ENCODE measurements around the gene STX8. TPM values are rescaled to one million over a fixed set of nuclear protein-coding genes. Genes with fewer than 3 reads are reported as not detected.
"Not testable (repeated sequence)": the region's sequence is repeated elsewhere in the genome, so short reads cannot be mapped to it uniquely, and the experiment has no call there.

Gene STX8
- total and polyA plus RNA-seq, 5 experiments from 2014 or later: 38.2 to 167 (median 114) TPM

- Mint-ChIP-seq H3K36me3 (peaks cover 12 to 23% (median 16%) of the 10 kb centered on the region in 3 donors), H3K4me1 (peaks cover 0 to 5% (median 2%) of the 10 kb centered on the region in 4 donors), H3K27me3 (no peaks in the 10 kb centered on the region), H3K27ac (no peak overlapping the region), H3K9me3 (peaks cover 0 to 13% (median 4%) of the 10 kb centered on the region in 9 donors), H3K4me3 (no peak overlapping the region)
- DNase-seq: peak in 1 of 10 donors; percentile 1
- ATAC-seq: no peak
- POLR2A ChIA-PET: no interaction called here
These were observed 172.9 kb downstream of the STX8 start for GRCh38 chr17:9402590-9403199.

GRCh38 chr17:9401434-9401833 lies 174.2 kb downstream of the STX8 start:
- POLR2A ChIA-PET: no interaction called here
- no peak overlapping the region for H3K27ac Mint-ChIP-seq
- ATAC-seq (no peak), DNase-seq (no peak)
- H3K27me3 Mint-ChIP-seq: no peaks in the 10 kb centered on the region
- H3K4me1 Mint-ChIP-seq: peaks cover 0 to 5% (median 2%) of the 10 kb centered on the region in 4 donors
- H3K4me3 Mint-ChIP-seq: no peak overlapping the region
- peaks cover 19 to 23% (median 20%) of the 10 kb centered on the region in 3 donors for H3K36me3 Mint-ChIP-seq
- peaks cover 0 to 13% (median 4%) of the 10 kb centered on the region in 9 donors for H3K9me3 Mint-ChIP-seq

- DNase-seq (no peak), ATAC-seq (no peak)
- peaks cover 26 to 33% (median 27%) of the 10 kb centered on the region in 3 donors for H3K36me3 Mint-ChIP-seq
- peaks cover 5 to 28% (median 19%) of the 10 kb centered on the region in 9 donors for H3K9me3 Mint-ChIP-seq
- H3K27me3 Mint-ChIP-seq: no peaks in the 10 kb centered on the region
- no peak overlapping the region for H3K27ac Mint-ChIP-seq
- POLR2A ChIA-PET: no interaction called here
- H3K4me3 Mint-ChIP-seq: no peak overlapping the region
- peaks cover 0 to 5% (median under 1%) of the 10 kb centered on the region in 4 donors for H3K4me1 Mint-ChIP-seq
These were observed 186.5 kb downstream of the STX8 start for GRCh38 chr17:9389111-9389527.

- no peak for ATAC-seq
- no peak overlapping the region for H3K27ac Mint-ChIP-seq
- no peak overlapping the region for H3K4me3 Mint-ChIP-seq
- H3K36me3 Mint-ChIP-seq: peaks cover 9 to 14% (median 10%) of the 10 kb centered on the region in 3 donors
- POLR2A ChIA-PET: no interaction called here
- no peak for DNase-seq
- peaks cover 0 to 5% (median under 1%) of the 10 kb centered on the region in 4 donors for H3K4me1 Mint-ChIP-seq
- peaks cover 0 to 3% (median 0%) of the 10 kb centered on the region in 9 donors for H3K9me3 Mint-ChIP-seq
- no peaks in the 10 kb centered on the region for H3K27me3 Mint-ChIP-seq
These were observed 189.2 kb downstream of the STX8 start for GRCh38 chr17:9386401-9386800.

GRCh38 chr17:9383826-9384225 lies 191.8 kb downstream of the STX8 start:
- ATAC-seq: no peak
- POLR2A ChIA-PET: no interaction called here

GRCh38 chr17:9382626-9383025 lies 193.0 kb downstream of the STX8 start:
- Mint-ChIP-seq H3K27ac (no peak overlapping the region), H3K36me3 (peaks cover 15 to 24% (median 24%) of the 10 kb centered on the region in 3 donors), H3K4me3 (no peak overlapping the region), H3K9me3 (no peaks in the 10 kb centered on the region), H3K4me1 (peaks cover 0 to 1% (median 0%) of the 10 kb centered on the region in 4 donors), H3K27me3 (no peaks in the 10 kb centered on the region)
- DNase-seq (no peak), ATAC-seq (no peak)
- POLR2A ChIA-PET: no interaction called here

More at GRCh38 chr17:9383826-9384225, 191.8 kb downstream of the STX8 start:
- H3K27ac Mint-ChIP-seq: no peak overlapping the region
- peaks cover 0 to 1% (median 0%) of the 10 kb centered on the region in 4 donors for H3K4me1 Mint-ChIP-seq
- no peak for DNase-seq
- H3K4me3 Mint-ChIP-seq: no peak overlapping the region
- H3K36me3 Mint-ChIP-seq: peaks cover 3 to 13% (median 12%) of the 10 kb centered on the region in 3 donors
- no peaks in the 10 kb centered on the region for H3K9me3 Mint-ChIP-seq
- no peaks in the 10 kb centered on the region for H3K27me3 Mint-ChIP-seq

GRCh38 chr17:9381068-9381467 lies 194.6 kb downstream of the STX8 start:
- DNase-seq (no peak), ATAC-seq (no peak)
- Mint-ChIP-seq H3K9me3 (no peaks in the 10 kb centered on the region), H3K4me1 (no peaks in the 10 kb centered on the region), H3K36me3 (peaks cover 29 to 39% (median 31%) of the 10 kb centered on the region in 3 donors), H3K4me3 (no peak overlapping the region), H3K27me3 (no peaks in the 10 kb centered on the region), H3K27ac (peak overlapping the region in 2 of 10 donors; percentile 27 to 38)
- POLR2A ChIA-PET: no interaction called here

GRCh38 chr17:9380361-9380760 lies 195.3 kb downstream of the STX8 start:
- no peak overlapping the region for H3K27ac Mint-ChIP-seq
- no peaks in the 10 kb centered on the region for H3K4me1 Mint-ChIP-seq
- POLR2A ChIA-PET: no interaction called here
- H3K4me3 Mint-ChIP-seq: no peak overlapping the region
- H3K9me3 Mint-ChIP-seq: no peaks in the 10 kb centered on the region
- no peaks in the 10 kb centered on the region for H3K27me3 Mint-ChIP-seq
- peaks cover 34 to 44% (median 34%) of the 10 kb centered on the region in 3 donors for H3K36me3 Mint-ChIP-seq
- DNase-seq: no peak
- ATAC-seq: no peak

GRCh38 chr17:9376177-9376576 lies 199.4 kb downstream of the STX8 start:
- H3K4me3 Mint-ChIP-seq, H3K27ac Mint-ChIP-seq, ATAC-seq, POLR2A ChIA-PET, H3K9me3 Mint-ChIP-seq, DNase-seq, H3K4me1 Mint-ChIP-seq, H3K27me3 Mint-ChIP-seq: not testable (repeated sequence)
- H3K36me3 Mint-ChIP-seq: peaks cover 21 to 41% (median 32%) of the 10 kb centered on the region in 3 donors

- no peak overlapping the region for H3K27ac Mint-ChIP-seq
- H3K36me3 Mint-ChIP-seq: peaks cover 3 to 13% (median 7%) of the 10 kb centered on the region in 3 donors
- H3K4me1 Mint-ChIP-seq: peaks cover 0 to 6% (median 1%) of the 10 kb centered on the region in 4 donors
- H3K4me3 Mint-ChIP-seq: no peak overlapping the region
- DNase-seq (no peak), ATAC-seq (no peak)
- no peaks in the 10 kb centered on the region for H3K27me3 Mint-ChIP-seq
- no peaks in the 10 kb centered on the region for H3K9me3 Mint-ChIP-seq
- POLR2A ChIA-PET: no interaction called here
These were observed 204.6 kb downstream of the STX8 start for GRCh38 chr17:9371019-9371418.

- peaks cover 0 to 7% (median 1%) of the 10 kb centered on the region in 4 donors for H3K4me1 Mint-ChIP-seq
- peaks cover 0 to 9% (median 3%) of the 10 kb centered on the region in 3 donors for H3K36me3 Mint-ChIP-seq
- DNase-seq: no peak
- no peaks in the 10 kb centered on the region for H3K27me3 Mint-ChIP-seq
- no peak overlapping the region for H3K4me3 Mint-ChIP-seq
- no peak overlapping the region for H3K27ac Mint-ChIP-seq
- no peaks in the 10 kb centered on the region for H3K9me3 Mint-ChIP-seq
- POLR2A ChIA-PET: no interaction called here
- no peak for ATAC-seq
These were observed 205.2 kb downstream of the STX8 start for GRCh38 chr17:9370467-9370866.

- H3K9me3 Mint-ChIP-seq: no peaks in the 10 kb centered on the region
- ATAC-seq (no peak), DNase-seq (no peak)
- peak overlapping the region in 2 of 10 donors; percentile 60 to 69 for H3K27ac Mint-ChIP-seq
- peaks cover 0 to 19% (median 4%) of the 10 kb centered on the region in 4 donors for H3K4me1 Mint-ChIP-seq
- peaks cover 0 to 11% (median 3%) of the 10 kb centered on the region in 3 donors for H3K36me3 Mint-ChIP-seq
- H3K4me3 Mint-ChIP-seq: no peak overlapping the region
- no peaks in the 10 kb centered on the region for H3K27me3 Mint-ChIP-seq
- POLR2A ChIA-PET: no interaction called here
These were observed 207.0 kb downstream of the STX8 start for GRCh38 chr17:9368631-9369030.

GRCh38 chr17:9367156-9367555 lies 208.5 kb downstream of the STX8 start:
- peaks cover 0 to 19% (median 4%) of the 10 kb centered on the region in 4 donors for H3K4me1 Mint-ChIP-seq
- H3K36me3 Mint-ChIP-seq: peaks cover 0 to 11% (median 3%) of the 10 kb centered on the region in 3 donors
- ATAC-seq: no peak
- no peaks in the 10 kb centered on the region for H3K27me3 Mint-ChIP-seq
- H3K9me3 Mint-ChIP-seq: no peaks in the 10 kb centered on the region
- no peak for DNase-seq
- H3K27ac Mint-ChIP-seq: no peak overlapping the region
- POLR2A ChIA-PET: no interaction called here
- no peak overlapping the region for H3K4me3 Mint-ChIP-seq

All from naive thymus-derived CD8-positive, alpha-beta T cell (primary cell).